UCSD-AML1 (cell line): ENCODE results near the gene SEC16A.

Experiments
- DNase-seq: peaks from one replicate; lab custom pipeline; 2025; ENCODE audit not compliant: unreplicated experiment; lab: John Stamatoyannopoulos, UW

SEC16A gene

DNA sequence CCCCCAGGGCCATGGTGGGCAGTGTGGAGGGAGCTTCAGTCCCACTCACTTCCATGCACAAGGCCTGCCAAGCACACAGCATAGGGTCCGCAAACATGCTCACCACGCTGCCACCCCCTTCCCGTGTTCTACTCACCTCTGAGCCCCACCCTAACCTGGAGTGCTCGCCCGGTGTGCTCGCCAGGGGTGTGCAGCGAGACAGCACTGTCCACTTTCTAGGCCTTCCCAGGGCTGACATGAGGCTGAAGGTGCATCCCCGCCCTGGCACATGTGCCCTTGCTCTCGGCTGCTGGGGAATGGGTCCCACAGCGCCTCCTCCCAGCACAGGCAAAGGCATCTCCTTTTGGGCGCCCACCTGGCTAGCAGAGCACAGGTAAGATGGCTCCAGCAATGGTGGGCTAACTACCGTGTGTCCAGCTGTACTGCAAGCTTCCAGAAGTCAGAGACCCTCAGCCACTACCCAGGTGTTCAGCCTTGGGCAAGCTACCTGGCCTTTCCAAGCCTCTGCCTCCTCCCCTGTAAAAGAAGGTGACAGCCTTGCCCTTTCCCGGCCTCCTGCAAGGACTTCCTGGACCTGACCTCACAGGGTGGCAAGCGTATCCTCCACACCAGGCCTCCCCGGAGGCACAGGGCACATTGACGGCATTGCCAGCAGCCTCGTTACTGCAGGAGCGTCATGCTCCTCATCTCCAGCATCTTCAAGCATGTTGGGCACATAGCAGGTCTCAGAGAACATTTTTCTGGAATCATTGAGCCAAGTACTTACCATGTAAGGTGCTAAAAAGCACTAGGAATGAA is 4.2 kb upstream of the SEC16A start:
- DNase-seq: no peak

DNA sequence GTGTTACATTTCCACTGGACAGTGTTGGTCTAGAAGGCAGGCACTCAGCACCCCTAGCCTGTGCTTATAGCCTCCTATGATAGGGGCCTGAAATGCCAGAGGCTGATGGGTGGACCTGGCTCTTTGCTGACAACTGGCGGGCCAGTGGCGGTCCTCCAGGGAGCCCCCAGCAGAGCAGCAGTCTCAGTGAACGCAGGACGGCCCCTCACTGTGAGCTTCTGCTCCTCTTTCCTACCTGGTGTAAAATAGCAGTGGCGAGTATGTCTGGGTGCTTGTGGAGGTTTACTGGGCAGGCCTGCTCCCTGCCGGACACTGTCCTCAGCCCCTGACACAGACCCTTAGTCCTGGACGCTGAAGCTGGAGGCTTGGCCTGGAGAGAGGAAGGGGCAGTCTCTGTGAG is 3.3 kb upstream of the SEC16A start:
- DNase-seq: no peak

DNA sequence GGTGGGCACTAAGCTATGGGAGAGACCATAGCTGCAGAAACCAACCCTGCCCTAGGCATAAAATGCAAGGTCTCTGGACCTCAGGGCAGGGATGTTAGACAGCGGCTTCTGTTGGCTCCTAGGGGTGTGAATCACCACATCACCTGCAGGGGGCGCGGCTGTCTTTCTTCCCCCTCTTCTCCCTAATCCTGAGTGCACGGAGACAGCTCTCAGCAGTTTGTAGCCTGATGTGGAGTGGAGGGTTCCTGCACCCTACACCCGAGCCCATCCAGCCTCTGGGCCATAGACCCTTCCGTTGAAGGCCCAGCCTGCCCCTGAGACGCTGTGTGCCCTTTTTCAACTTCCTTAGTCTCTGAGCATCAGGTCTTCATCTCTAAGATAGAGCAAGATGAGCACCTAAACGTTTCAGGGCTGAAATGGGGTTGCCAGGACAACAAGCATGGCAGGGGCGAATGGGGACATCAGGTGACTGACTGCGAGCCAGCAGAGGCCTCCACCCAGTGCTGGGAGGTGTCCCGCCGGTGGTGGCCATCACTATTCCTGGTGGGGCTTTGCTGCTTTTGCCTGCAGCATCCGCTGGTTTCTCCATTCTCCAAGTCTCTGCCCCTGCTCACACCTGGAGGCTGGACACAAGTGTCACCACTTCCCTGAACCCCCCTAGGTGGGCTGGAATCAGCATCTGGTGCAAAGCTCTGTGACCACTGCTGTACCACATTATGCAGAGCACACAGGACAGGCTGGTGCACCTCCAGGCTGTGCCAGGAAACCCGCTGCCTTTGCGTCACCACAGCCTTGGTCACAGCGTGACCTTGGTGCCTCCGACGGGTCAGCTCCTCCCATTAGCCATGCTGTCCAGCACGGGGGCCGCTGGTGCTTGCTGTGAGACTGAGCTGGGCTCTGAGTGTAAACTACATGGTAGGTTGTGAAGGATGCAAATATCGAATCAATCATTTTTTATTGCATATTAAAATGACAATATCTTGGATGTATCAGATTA is 2.5 kb upstream of the SEC16A start:
- peak; percentile 83 for DNase-seq

DNA sequence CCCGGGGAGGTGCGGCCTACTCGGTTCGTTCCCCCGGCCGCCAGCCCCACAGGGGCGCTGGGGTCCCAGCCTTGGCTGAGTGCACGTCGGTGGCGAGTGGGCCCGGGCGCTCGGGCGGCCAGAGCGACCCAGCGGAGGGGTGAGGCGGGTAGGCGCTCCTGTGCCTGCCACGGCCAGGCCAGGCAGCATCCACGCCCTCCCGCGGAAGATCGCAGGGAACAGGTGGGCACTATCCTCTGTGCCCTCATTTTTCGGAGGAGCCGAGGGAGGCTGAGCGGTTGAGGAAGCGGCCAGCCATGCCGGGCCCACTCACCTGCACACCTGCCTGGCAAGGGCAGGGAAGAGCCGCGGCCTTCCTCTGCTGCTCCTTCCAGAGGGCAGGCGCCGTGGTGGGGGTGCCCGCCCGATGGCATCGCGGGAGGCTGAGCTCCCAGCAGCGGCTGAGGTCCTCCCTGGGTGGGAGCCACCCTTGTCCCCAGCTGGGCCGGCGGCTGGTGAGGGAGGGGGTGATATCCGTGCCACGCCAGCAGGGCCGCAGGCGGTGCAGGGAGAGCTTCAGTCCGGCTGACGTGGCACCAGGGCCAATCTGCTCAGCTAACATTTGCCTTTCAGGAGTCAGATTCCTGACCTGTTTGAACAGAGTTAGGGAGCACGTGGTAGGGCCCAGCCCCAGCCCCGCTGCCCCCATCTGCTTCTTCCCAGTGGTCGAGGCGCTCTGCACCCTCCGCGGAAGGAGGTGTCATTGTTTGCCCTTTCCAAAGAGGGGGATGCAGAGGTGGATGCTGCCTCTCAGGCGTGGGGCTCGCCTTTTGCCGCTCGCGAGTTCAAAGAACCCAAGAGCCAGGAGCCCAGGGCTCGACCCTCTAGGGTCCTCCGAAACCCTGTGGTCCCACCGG is 1.6 kb upstream of the SEC16A start:
- no peak for DNase-seq

DNA sequence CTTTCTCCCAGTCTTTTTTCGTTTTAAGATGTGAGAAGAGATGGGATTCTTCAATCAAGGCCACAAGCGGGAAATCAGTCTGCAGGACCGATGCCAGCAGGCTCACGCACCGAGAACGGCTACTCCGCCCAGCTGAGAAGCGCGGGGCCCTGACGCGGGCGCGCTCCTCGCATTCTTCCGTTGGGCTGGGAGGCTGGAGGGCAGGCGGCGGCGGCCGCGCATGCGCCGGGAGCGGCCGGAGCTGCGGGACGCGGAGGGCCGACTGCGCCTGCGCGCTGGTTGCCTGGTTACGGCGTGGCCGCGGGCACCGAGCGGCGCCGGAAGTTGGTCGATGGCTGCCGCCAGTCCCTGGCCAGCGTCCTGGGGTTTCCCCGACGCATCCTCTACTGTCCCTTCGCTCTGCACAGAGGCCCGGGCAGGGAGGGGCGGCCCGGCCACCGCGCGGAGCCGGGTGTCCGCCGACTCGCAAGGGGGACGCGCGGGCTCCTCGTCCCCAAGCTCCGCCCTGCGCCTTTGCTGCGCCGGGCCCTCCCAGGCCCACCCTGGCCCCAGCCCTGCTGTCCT is 831 bp upstream of the SEC16A start:
- DNase-seq: peak; percentile 93

DNA sequence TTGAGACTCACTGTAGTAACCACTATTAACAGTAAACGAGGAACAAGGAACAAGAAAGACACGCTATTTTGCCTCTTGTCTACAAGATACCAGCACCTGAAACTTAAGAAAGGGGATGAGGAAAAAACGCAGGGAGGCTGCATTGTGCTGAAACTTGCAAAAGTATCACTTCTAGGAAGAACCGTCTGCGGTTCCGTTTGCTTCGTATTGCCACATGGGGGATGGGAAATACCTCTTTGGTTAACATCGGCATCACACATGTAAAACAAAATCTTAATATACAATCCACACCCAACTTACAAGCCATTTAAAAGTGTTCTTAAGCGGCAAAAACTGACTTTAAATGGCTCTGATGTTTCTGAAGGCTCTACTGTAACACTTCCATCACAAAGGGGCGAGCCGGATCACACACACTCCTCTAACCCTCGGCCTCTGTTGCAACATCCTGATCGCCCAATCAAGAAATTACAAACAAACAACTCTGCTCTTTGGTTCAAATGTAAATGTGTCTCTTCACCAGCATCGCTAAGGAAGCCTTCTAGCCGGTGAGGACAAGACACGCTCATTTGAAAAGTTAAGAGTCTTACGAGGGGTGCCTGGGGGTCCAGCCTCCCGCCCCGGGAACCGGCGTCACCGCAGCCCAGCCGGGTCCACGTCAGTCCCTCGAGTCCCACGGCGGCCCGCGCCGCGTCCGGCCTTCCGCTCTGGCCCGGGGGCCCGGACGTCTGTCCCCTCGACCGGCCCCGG is 621 bp downstream of the SEC16A start:
- no peak for DNase-seq

DNA sequence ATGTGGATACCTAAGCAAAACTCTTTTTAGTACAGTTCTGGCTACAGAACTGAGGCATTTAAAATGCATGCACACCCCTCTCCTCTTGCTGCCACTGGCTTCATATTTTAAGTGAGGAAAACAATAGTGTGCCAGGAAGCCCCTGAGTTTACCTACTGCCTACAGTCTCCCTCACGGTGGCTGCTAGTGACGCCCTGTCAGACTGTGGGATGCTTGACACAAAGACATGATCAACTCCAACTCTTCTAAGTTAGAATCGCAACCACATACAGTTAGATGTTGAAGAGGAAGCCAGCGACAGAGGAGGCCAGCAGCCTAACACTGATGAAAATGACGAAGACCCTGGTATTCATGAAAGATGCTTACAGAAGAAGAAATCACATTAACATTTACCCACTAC is 1.3 kb downstream of the SEC16A start:
- no peak for DNase-seq

DNA sequence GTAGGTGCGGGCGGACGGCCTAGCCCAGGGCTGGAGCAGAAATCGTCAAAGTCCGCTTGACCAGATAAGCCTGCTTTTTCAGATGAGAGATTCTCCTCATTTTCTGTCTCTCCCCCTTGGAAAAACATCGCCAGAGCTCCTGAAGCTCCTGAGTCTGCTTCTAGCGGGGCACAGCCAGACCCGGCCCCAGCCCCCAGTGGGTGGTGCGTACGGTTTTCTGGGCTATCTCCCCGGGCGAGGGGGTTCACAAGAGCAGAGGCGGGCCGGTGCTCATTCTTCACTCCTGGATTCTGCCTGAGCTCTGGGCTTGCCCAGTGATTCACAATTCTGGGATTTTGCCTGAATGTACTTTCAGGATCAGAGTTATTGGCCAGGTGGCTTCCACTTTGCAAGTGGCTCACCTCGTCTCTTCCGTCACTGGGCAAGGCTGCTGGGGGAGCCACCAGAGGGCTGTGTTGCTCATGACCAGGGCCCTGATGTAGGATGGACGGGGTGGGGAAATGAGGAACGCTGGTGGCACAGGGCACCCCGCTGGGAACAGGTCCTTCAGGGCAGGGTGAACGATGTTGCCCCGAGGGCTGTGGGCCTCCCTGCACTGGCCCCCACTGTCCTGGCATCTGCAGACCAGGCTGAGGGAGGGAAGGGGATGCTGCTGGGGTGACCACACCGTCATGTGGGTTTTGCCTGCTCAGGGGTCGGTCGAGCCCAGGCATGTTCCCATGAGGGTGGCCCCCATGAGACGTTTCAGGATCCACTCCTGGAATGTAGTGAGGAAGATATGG is 6.3 kb downstream of the SEC16A start:
- no peak for DNase-seq

DNA sequence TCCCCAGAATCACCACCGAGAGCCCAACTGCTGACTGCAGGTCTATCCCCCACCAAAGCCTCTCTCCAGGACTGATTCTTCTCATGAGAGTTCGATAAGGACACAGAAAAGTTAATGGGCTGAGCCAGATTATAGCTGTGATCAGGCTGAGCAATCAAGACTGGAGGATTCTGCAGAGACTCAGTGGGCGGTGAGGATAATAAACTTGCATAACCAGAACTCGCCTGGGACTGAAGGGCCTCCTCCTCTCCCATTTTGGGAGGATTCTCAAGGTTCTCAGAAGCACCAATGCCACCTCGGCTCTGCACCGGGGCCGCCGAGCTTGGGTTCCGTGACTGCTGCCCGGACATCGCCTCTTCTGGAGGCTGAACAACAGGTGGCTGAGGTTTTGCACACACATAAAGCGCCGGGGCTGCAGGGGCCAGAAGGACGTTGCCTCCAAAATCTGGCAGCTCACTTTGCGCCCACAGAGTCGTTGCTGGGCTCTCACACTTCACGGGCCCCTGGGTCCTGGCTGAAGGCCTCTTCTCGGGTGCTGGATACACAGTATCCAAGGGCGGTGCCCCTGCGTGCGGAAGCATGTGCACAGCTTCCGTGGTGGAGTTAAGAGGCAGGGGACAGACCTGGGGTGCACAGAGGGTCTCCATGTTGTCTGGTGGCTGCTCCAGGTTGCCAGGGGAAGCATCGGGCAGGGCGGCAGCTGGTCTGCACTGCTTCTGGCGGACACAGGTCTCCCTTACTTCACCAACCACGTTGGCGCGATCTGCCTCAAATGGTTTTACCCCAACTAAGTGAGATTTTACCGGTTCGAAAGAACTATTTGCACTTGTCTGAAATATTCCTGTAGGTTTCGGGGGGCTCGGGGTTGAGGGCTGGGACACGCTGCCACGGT is 7.6 kb downstream of the SEC16A start:
- no peak for DNase-seq

DNA sequence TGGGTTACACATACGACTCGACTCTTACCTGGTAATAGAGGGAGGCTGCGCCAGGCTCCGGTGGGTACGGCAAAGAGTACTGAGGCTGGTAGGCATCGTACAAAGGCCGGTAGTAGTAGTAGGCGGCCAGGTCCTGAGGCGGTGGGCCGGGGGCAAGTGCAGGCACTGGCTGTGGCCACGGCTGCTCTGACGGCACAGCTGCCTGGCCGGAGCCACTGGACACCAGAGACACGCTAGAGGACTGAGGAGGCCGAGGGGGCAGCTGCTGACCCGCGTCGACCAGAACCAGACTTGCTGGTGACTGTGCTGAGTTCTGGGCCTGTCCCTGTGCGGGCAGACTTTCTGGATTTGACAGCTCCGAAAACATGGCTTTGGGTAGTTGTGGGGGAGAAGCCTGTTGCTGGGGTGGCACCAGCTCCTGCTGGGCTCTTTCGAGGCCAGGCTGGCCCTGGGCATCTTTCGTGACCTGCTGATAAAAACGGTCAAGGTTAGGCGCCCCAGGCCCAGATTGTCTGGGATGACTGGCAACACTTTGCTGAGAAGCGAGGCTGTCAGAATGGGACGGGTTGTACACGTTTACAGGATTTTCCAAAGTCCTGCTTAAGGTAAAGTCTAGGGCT is 8.7 kb downstream of the SEC16A start:
- no peak for DNase-seq

DNA sequence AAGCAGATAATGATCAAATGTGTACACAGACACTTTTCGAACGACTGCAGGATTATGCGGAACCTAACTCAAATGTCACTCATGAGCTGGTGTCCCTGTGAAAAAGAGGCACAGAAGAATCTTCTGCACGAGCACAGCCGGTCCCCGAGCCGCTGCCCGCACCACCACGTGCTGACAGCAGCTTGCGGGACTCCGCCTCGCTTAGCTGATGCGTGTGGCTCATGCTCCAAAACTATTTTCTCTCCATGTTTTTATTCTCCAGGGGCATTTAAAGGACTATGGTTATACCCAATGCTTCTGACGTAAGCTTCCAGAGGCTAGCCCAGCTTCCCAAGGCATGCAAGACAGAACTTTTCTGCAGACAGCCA is 9.5 kb downstream of the SEC16A start:
- no peak for DNase-seq

DNA sequence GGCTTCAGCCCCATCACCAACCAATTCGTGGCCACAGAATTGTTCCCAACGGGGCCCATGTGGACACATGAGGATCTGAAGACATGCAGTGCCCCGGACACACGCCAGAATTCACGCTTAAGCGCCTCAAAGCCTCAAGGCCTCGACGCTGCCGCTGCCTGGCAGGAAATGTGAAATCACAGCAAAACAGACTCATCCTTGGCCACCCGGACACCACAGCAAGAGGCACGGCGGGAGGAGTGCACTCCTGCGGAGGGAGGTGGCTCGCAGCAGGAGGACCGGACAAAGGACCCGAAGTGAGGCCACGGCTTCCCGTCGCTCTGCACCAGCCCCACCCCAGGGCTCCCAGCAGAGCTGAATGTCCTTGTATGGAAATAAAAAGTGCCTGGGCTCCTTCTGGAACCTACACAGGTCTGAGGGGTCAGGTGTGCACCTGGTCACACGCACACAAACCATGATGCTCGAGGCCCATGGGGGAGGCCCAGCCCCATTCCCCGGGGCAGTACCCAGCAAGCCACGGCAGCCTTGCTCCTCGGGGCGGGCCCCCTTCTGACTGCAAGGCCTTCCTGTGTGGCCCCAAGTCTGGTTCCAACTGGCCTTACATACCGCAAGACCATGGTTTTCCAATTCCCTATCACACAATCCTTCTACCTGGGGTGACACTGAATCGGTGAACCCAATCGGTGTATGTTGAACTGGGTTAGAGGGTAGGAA is 10.0 kb downstream of the SEC16A start:
- no peak for DNase-seq

DNA sequence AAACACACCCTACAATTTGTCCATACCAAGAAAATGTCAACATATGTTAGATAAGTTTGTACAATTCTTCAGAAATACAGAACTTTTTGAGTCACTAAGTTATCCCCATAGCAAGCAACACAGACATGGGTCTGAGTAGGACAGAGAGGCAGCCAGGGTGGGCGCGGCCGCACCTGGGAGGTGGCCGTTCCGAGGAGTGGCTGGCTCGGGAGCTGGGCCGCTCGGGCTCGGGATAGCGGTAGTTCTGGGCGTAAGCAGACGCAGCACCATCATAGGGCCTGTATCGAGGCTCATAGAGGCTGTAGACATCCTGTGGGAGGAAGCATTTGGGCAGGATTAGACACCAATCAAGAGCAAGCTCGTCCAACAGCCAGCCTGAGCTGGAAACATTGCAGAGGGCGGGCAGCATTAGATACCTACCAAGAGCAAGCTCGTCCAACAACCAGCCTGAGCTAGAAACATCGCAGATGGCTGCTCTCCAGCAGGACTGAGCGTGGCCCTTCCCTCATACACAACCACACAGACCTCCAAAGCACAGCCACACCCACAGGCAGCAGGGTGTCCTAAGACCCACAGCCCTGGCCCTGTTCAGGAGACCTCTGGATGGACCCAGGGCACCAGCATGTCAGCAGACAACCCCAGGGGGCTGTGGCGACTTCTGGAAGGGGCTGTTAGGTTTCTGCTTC is 10.9 kb downstream of the SEC16A start:
- no peak for DNase-seq

DNA sequence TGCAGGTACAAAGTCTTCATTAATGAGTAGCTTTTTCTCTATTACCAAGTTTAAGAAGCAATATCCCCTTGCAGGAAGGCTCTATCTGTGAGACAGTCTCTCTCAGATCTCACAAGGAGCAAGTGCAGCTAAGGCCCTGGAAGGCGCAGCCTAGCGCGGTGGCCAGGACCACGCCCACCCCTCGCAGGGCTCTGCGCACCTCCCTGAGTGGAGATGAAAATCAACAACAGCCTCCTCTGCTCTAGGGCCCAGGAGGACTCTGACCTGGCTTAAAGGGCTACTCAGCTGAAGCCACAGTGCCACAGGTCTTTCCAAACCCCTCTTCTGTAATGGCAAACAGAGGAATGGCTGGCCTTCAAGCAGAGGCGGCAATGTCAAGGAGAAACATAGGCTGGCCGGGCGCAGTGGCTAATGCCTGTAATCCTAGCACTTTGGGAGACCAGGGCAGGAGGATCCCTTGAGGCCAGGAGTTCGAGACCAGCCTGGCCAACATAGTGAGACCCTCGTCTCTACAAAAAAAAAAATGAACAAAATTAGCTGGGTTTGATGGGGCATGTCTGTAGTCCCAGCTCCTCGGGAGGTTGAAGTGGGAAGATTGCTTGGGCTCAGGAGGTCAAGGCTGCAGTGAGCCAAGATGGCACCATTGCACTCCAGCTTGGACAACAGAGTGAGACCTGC is 11.9 kb downstream of the SEC16A start:
- no peak for DNase-seq

DNA sequence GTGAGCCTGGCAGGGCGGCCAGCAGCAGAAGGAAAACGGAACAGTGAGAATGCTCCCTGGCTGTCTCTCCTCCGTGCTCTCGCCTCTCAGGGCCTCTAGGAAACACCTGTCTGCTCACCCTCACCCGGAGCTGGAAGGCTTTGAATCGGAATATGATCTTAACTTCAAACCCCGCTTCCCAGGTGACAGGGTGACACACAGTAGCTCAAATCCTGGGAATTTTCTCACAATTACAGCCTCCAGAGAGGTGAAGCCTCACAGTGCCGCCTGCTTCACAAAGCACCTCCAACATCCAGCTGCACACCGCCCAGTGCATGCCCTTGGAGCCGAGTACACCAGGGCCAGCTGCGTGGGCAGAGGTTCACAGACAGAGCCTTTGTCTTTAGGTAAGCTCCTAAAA is 12.5 kb downstream of the SEC16A start:
- DNase-seq: no peak

DNA sequence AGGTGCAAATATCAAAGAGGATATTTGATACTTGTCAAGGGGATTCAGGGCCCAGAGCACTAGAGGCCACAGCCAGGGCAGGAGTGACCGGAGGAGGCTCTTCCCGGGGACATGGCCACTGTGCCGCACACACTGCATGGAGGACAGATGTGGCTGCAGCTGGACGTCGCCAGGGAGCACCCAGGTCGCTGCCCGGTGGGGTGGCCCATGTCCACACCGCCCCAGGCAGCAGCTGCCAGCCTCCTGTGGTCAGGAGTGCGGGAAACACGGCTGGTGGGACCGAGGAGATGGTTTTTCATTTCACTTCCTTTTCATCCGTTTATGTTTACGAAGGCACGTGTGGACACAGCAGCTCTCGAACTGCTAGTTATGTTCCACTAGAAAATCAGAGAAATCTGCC is 15.1 kb downstream of the SEC16A start:
- DNase-seq: no peak
